ENCODE results near the gene BCAS4. TPM values are rescaled to one million over a fixed set of nuclear protein-coding genes. Genes with fewer than 3 reads are reported as not detected.

BCAS4 gene
- total and polyA plus RNA-seq, 3 donors from 2014 or later, result 5.8 to 10.8 (median 7.6) TPM

DNA sequence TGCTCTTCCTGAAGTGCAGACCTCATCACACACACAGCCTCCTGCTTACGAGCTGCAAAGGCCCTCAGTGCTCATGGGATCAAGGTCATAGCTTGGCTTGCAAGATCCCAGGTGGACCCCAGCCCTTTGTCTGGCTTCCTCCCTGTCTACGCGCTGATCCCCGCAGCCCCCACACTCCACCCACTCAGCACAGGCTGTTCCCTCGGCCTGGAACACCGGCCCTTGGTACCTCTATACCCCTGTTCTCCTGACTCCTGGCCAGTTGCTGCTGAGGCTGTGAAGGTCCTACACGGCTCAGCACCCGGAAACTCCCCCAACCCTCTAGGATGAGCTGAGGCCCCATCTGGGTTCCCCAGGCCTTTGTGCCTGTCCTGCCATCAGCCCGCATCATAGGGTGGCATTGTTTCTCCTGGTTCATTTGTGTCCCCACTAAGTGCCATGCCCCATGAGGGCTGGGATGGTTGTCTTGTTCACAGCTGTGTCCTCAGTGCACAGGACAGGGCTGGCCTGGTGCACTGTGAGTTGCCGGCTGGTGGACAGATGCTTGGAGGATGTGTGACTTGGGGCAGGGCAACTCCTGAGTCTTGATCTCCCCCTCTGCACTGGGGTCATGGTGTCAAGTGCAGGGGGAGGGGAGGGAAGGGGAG, 79.4 kb downstream of the BCAS4 start:
- H3K27ac ChIP-seq, result no peak overlapping the region
- H3K4me3 ChIP-seq, result no peak overlapping the region
- H3K4me1 ChIP-seq, result peaks cover 15% of the 10 kb centered on the region
- 35 to 61% methylated on average over 9 to 10 of the region's 10 CpGs for WGBS, 2 donors
- H3K27me3 ChIP-seq, result no peaks in the 10 kb centered on the region
- TF ChIP-seq, protein P1, sequence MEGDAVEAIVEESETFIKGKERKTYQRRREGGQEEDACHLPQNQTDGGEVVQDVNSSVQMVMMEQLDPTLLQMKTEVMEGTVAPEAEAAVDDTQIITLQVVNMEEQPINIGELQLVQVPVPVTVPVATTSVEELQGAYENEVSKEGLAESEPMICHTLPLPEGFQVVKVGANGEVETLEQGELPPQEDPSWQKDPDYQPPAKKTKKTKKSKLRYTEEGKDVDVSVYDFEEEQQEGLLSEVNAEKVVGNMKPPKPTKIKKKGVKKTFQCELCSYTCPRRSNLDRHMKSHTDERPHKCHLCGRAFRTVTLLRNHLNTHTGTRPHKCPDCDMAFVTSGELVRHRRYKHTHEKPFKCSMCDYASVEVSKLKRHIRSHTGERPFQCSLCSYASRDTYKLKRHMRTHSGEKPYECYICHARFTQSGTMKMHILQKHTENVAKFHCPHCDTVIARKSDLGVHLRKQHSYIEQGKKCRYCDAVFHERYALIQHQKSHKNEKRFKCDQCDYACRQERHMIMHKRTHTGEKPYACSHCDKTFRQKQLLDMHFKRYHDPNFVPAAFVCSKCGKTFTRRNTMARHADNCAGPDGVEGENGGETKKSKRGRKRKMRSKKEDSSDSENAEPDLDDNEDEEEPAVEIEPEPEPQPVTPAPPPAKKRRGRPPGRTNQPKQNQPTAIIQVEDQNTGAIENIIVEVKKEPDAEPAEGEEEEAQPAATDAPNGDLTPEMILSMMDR (IDR thresholded peaks at IDR 0.05), result no peak
- no peak for TF ChIP-seq POLR2A (IDR thresholded peaks at IDR 0.05)
- H3K9me3 ChIP-seq, result no peaks in the 10 kb centered on the region
- DNase-seq, result no peak
- intact Hi-C loops (cut with DNase I; ENCODE audit: low total_unique reads), result no loop called here
- no peaks in the 10 kb centered on the region for H3K36me3 ChIP-seq (ENCODE audit: low read depth, missing control alignments)

DNA sequence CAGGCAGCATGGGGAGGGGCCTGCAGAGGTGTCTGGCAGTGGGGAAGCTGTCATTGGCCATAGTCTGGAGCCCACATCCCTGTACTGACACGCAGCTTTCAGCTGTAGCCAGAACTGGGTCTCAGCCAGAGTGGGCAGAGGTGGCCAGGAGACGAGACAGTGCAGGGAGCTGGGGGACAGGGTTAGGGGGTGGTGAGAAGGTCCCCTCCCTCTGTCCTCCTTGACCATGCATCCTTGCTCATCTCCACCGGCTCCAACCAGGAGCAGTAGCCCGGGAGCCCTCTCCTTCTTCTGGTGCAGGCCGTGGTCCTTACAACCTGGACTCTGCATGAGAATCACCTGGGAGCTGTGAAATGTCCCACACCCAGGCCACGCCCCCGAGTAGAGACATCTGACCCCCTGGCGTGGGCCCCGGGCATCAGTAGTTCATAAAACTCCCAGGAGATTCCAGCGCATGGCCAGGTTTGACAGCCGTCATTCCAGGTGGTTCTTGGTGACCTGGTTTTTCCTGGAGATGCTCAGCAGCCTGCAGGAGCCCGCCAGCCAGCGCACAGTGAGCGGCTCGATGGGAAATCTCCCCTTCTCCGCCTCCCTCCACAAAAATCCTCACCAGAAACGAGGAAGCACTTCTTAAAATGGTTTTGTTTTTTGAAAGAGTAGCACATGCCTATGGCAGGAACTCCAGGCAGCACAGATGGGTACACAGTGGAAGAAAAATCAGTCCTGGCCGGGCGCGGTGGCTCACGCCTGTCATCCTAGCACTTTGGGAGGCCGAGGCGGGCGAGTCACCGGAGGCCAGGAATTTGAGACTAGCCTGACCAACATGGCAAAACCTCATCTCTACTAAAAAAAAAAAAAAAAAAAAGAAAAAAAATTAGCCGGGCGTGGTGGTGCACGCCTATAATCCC, 80.2 kb downstream of the BCAS4 start:
- 96 to 97% methylated on average over 27 to 28 of the region's 28 CpGs for WGBS, 2 donors
- Histone ChIP-seq H3K36me3 (ENCODE audit: low read depth, missing control alignments) (no peaks in the 10 kb centered on the region), H3K4me1 (peaks cover 15% of the 10 kb centered on the region), H3K27ac (no peak overlapping the region), H3K27me3 (no peaks in the 10 kb centered on the region), H3K9me3 (no peaks in the 10 kb centered on the region), H3K4me3 (no peak overlapping the region)
- DNase-seq, result no peak
- no peak for TF ChIP-seq POLR2A (IDR thresholded peaks at IDR 0.05)
- TF ChIP-seq, protein P1 (IDR thresholded peaks at IDR 0.05), result no peak
- intact Hi-C loops (cut with DNase I; ENCODE audit: low total_unique reads), result no loop called here

DNA sequence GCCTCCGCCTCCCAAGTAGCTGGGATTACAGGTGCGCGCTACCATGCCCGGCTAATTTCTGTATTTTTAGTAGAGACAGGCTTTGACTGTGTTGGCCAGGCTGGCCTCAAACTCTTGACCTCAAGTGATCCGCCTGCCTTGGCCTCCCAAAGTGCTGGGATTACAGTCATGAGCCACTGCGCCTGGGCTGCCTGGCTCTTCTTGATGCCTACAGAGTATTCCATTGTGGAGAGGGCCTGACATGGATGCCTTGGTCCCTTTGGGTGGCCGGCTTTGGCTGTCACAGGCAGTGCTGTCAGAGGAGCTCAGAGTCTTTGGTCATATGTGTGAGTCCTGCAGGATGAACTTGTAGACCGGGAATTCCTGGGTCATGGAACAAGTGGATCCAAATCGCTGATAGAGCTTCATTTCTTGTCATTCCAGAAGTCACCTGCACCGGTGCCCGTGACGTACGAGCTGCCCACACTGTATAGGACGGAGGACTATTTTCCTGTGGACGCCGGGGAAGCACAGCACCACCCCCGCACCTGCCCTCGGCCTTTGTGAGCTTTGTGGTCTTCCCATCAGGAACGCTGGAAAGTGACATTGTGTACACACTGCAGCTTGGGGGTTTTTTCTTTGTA, 81.3 kb downstream of the BCAS4 start:
- H3K27me3 ChIP-seq, result no peaks in the 10 kb centered on the region
- DNase-seq, result no peak
- H3K4me1 ChIP-seq, result peaks cover 8% of the 10 kb centered on the region
- 98% methylated on average over 19 of the region's 19 CpGs for WGBS, 2 donors
- H3K27ac ChIP-seq, result no peak overlapping the region
- H3K4me3 ChIP-seq, result no peak overlapping the region
- intact Hi-C loops (cut with DNase I; ENCODE audit: low total_unique reads), result no loop called here
- H3K9me3 ChIP-seq, result no peaks in the 10 kb centered on the region
- H3K36me3 ChIP-seq (ENCODE audit: low read depth, missing control alignments), result no peaks in the 10 kb centered on the region
- TF ChIP-seq POLR2A (IDR thresholded peaks at IDR 0.05), result no peak
- TF ChIP-seq, protein P1 (IDR thresholded peaks at IDR 0.05), result no peak

DNA sequence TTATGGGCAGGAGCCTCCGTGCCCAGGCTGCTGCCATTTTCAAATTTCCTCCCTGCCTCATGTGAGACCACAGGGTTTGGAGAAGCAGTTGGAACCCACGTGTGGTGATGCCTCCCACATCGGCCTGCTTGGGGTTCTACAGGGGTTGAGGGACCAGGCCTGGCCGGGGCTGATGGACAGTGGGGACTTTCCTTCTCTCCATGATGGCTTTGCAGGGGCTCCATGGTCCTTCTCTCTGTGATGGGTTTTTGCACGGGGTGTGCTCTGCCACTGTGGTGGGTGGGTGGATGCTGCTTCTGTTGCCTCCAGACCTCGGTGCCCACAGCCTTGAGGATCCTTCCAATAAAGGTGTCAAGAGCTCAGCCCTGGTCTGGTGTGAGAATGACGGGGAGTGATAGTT, 82.0 kb downstream of the BCAS4 start:
- H3K4me1 ChIP-seq, result peaks cover 8% of the 10 kb centered on the region
- intact Hi-C loops (cut with DNase I; ENCODE audit: low total_unique reads), result no loop called here
- H3K27ac ChIP-seq, result no peak overlapping the region
- H3K36me3 ChIP-seq (ENCODE audit: low read depth, missing control alignments), result no peaks in the 10 kb centered on the region
- no peak overlapping the region for H3K4me3 ChIP-seq
- 91 to 94% methylated on average over 3 to 7 of the region's 7 CpGs for WGBS, 2 donors
- no peaks in the 10 kb centered on the region for H3K9me3 ChIP-seq
- TF ChIP-seq POLR2A (IDR thresholded peaks at IDR 0.05), result no peak
- TF ChIP-seq, protein P1 (IDR thresholded peaks at IDR 0.05), result no peak
- no peak for DNase-seq
- no peaks in the 10 kb centered on the region for H3K27me3 ChIP-seq
